GM06990 (cell line): Measurements from ENCODE around the gene CAB39.
A peak's percentile ranks its signal among the peaks of the same experiment; 100 is the strongest.

Experiments used
- DNase-seq: peaks from one replicate; pipeline ENCODE4 v3.0.0-alpha.2; 2011; ENCODE audit not compliant: insufficient read length; ENCODE audit errors: extremely low read depth
- H3K27me3 ChIP-seq: replicated peaks from 2 replicates; pipeline ENCODE4 v1.6.0; 2011; ENCODE audit warnings: low read length; ENCODE audit not compliant: control insufficient read depth, insufficient read depth
- H3K36me3 ChIP-seq: 2 replicates; pipeline ENCODE4 v1.5.1; 2011; ENCODE audit warnings: low read length; ENCODE audit not compliant: control insufficient read depth, insufficient read depth
- H3K4me3 ChIP-seq: replicated peaks from 2 replicates; pipeline ENCODE4 v1.5.1; 2011; ENCODE audit warnings: low read depth, mild to moderate bottlenecking, control low read depth, low read length
- TF ChIP-seq, protein P1 (sequence below): IDR thresholded peaks from 2 replicates; pipeline ENCODE4 v1.5.1; 2011; ENCODE audit warnings: low read length, control low read depth, mild to moderate bottlenecking, inconsistent platforms; ENCODE audit not compliant: insufficient read depth, poor library complexity, severe bottlenecking

CAB39 gene

DNA sequence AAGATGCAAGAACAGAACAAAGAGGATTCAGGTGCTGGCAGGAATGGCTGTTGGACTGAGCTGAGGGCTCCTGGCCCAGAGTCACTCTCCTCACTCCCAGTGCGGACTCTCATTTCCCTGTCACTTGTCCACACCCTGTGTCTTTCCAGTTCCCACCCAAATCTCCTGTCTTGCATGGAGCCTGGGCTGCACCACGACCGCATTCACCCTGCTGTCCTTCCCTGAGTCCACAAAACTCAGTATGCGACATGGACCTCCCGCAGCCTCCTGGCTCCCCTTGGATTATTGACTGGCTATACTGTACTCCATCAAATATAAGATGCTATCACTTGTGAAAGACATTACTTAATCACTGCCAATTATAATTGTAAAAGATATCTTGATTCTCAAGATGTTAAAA is 149.7 kb downstream of the CAB39 start:
- no peaks in the 10 kb centered on the region for H3K27me3 ChIP-seq
- DNase-seq = no peak
- TF ChIP-seq, protein P1, sequence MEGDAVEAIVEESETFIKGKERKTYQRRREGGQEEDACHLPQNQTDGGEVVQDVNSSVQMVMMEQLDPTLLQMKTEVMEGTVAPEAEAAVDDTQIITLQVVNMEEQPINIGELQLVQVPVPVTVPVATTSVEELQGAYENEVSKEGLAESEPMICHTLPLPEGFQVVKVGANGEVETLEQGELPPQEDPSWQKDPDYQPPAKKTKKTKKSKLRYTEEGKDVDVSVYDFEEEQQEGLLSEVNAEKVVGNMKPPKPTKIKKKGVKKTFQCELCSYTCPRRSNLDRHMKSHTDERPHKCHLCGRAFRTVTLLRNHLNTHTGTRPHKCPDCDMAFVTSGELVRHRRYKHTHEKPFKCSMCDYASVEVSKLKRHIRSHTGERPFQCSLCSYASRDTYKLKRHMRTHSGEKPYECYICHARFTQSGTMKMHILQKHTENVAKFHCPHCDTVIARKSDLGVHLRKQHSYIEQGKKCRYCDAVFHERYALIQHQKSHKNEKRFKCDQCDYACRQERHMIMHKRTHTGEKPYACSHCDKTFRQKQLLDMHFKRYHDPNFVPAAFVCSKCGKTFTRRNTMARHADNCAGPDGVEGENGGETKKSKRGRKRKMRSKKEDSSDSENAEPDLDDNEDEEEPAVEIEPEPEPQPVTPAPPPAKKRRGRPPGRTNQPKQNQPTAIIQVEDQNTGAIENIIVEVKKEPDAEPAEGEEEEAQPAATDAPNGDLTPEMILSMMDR = no peak
- no peak overlapping the region for H3K4me3 ChIP-seq
- H3K36me3 ChIP-seq = no peaks in the 10 kb centered on the region

GRCh38 chr2:230863031-230863430 is 150.4 kb downstream of the CAB39 start:
- no peaks in the 10 kb centered on the region; the same call in 1 of the 2 replicates for H3K36me3 ChIP-seq
- H3K4me3 ChIP-seq = no peak overlapping the region
- TF ChIP-seq, protein P1 = no peak
- DNase-seq = no peak
- H3K27me3 ChIP-seq = no peaks in the 10 kb centered on the region

DNA sequence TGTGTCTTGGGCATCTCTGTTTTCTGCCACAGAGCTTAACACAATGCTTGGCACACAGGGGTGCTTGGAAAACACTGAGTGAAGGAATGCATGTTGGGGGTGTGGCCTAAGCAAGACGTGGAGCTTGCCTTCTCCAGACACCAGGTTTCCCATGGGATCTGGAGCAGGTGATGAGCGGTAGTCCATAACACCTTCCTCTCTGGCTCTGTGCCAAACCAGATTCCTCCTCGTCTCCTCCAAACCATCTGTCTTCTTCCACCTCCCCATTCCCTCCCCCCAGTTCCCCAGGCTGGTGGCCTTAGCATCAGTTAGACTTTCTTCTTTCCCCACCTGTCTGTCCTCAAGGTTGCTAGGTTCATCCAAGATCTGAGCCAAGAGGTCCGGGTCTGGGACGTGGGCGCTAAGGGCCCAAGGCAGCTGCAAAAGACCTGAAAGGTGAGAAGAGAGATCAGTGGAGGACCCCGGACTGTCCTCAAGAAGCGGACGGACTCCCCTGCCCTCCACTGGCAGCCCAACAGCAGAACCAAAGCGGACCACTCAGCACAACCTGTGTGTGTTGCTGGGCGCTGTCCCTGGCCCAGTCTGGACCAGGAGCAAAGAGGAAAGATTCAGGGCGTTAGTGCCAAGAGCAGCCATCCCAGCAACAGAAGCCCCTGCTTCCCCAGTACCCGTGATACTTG is 150.9 kb downstream of the CAB39 start:
- no peak overlapping the region for H3K4me3 ChIP-seq
- TF ChIP-seq, protein P1 = no peak
- no peaks in the 10 kb centered on the region for H3K27me3 ChIP-seq
- H3K36me3 ChIP-seq = no peaks in the 10 kb centered on the region; the same call in 1 of the 2 replicates
- DNase-seq = peak; percentile 11

GRCh38 chr2:230864122-230864604 is 151.5 kb downstream of the CAB39 start:
- peaks cover 1% of the 10 kb centered on the region for H3K36me3 ChIP-seq
- peak; percentile 13 for DNase-seq
- peak overlapping the region; percentile 86 for H3K4me3 ChIP-seq
- TF ChIP-seq, protein P1 = no peak
- H3K27me3 ChIP-seq = no peaks in the 10 kb centered on the region

GRCh38 chr2:230864605-230865306 is 152.1 kb downstream of the CAB39 start, which contains the start of gene ITM2C:
Gene ITM2C (plus strand): TSS chr2:230864942. CDS start chr2:230865026, 84 bp downstream.
- TF ChIP-seq, protein P1 = peak; percentile 39
- peak; percentile 85 for DNase-seq
- H3K27me3 ChIP-seq = no peaks in the 10 kb centered on the region
- peak within 1 kb of the TSS; percentile 86 for H3K4me3 ChIP-seq
- peaks cover 4% of the 10 kb centered on the region for H3K36me3 ChIP-seq
